ENCODE results near the gene NKAIN2. TPM values are rescaled to one million over a fixed set of nuclear protein-coding genes. Genes with fewer than 3 reads are reported as not detected.

NKAIN2 gene
- polyA plus RNA-seq, 1 donor (not counting 4 experiments of a cell fraction or from before 2014, with no cell fraction given), result 0.13 TPM

- TF ChIP-seq CTCF (optimal IDR thresholded peaks at IDR 0.05 in 1 of 3, IDR thresholded peaks at IDR 0.05 in 1 of 3, conservative IDR thresholded peaks at IDR 0.05 in 1 of 3; ENCODE audit: extremely low read depth in 1 of 3, insufficient read depth in 2 of 3, low read length in 3 of 3), result no peak
- TF ChIP-seq EZH2 (IDR thresholded peaks at IDR 0.05; ENCODE audit: low read length), result no peak
- H3K9me1 ChIP-seq (ENCODE audit: control insufficient read depth, extremely low read depth, insufficient read depth, low read length), result no peaks in the 10 kb centered on the region
- H3K4me2 ChIP-seq (ENCODE audit: control insufficient read depth, extremely low read depth, insufficient read depth, low read depth, low read length), result no peak overlapping the region
- H3K27ac ChIP-seq (ENCODE audit: control insufficient read depth, insufficient read depth, low read length), result no peak overlapping the region
- H4K20me1 ChIP-seq (ENCODE audit: control insufficient read depth, extremely low read depth, insufficient read depth, low read length), result no peaks in the 10 kb centered on the region
- H3K4me1 ChIP-seq (ENCODE audit: control insufficient read depth, extremely low read depth, insufficient read depth, low read length), result no peaks in the 10 kb centered on the region
- H3K36me3 ChIP-seq (ENCODE audit: control insufficient read depth in 2 of 2, extremely low read depth in 1 of 2, insufficient read depth in 2 of 2, low read length in 2 of 2), result no peaks in the 10 kb centered on the region
- no peaks in the 10 kb centered on the region for H3K79me2 ChIP-seq (ENCODE audit: control insufficient read depth, insufficient read depth, low read length)
- no peak overlapping the region for H3K4me3 ChIP-seq (ENCODE audit: control insufficient read depth in 2 of 3, extremely low read depth in 1 of 3, insufficient read depth in 2 of 3, low read depth in 1 of 3, low read length in 3 of 3)
- DNase-seq (ENCODE audit: low read depth, low spot score), result no peak
- H3K9ac ChIP-seq (ENCODE audit: control insufficient read depth, extremely low read depth, insufficient read depth, low read length), result no peak overlapping the region
- dilution Hi-C loops (cut with MboI; ENCODE audit: extremely low pct_ligation_motif_present, low sequenced_read_pairs), result no loop called here
- no peak for FAIRE-seq
- H3K9me3 ChIP-seq (ENCODE audit: control insufficient read depth, low read depth, low read length), result no peaks in the 10 kb centered on the region
- no peaks in the 10 kb centered on the region for H3K27me3 ChIP-seq (ENCODE audit: control insufficient read depth, extremely low read depth, insufficient read depth, low read length)
- no peak overlapping the region for H2AFZ ChIP-seq (ENCODE audit: control insufficient read depth, low read length)
Observed at GRCh38 chr6:124633655-124634054, 830.0 kb downstream of the NKAIN2 start.

GRCh38 chr6:124640432-124640831, 836.8 kb downstream of the NKAIN2 start:
- Histone ChIP-seq H3K9me3 (ENCODE audit: control insufficient read depth, low read depth, low read length) (no peaks in the 10 kb centered on the region), H3K9me1 (ENCODE audit: control insufficient read depth, extremely low read depth, insufficient read depth, low read length) (no peaks in the 10 kb centered on the region), H3K4me3 (ENCODE audit: control insufficient read depth in 2 of 3, extremely low read depth in 1 of 3, insufficient read depth in 2 of 3, low read depth in 1 of 3, low read length in 3 of 3) (no peak overlapping the region), H3K27ac (ENCODE audit: control insufficient read depth, insufficient read depth, low read length) (no peak overlapping the region), H3K9ac (ENCODE audit: control insufficient read depth, extremely low read depth, insufficient read depth, low read length) (no peak overlapping the region), H3K79me2 (ENCODE audit: control insufficient read depth, insufficient read depth, low read length) (no peaks in the 10 kb centered on the region), H3K27me3 (ENCODE audit: control insufficient read depth, extremely low read depth, insufficient read depth, low read length) (no peaks in the 10 kb centered on the region), H4K20me1 (ENCODE audit: control insufficient read depth, extremely low read depth, insufficient read depth, low read length) (no peaks in the 10 kb centered on the region), H3K36me3 (ENCODE audit: control insufficient read depth in 2 of 2, extremely low read depth in 1 of 2, insufficient read depth in 2 of 2, low read length in 2 of 2) (no peaks in the 10 kb centered on the region), H3K4me1 (ENCODE audit: control insufficient read depth, extremely low read depth, insufficient read depth, low read length) (no peaks in the 10 kb centered on the region), H3K4me2 (ENCODE audit: control insufficient read depth, extremely low read depth, insufficient read depth, low read depth, low read length) (no peak overlapping the region), H2AFZ (ENCODE audit: control insufficient read depth, low read length) (no peak overlapping the region)
- FAIRE-seq, result no peak
- no peak for DNase-seq (ENCODE audit: low read depth, low spot score)
- TF ChIP-seq EZH2 (IDR thresholded peaks at IDR 0.05; ENCODE audit: low read length) (no peak), CTCF (optimal IDR thresholded peaks at IDR 0.05 in 1 of 3, IDR thresholded peaks at IDR 0.05 in 1 of 3, conservative IDR thresholded peaks at IDR 0.05 in 1 of 3; ENCODE audit: extremely low read depth in 1 of 3, insufficient read depth in 2 of 3, low read length in 3 of 3) (no peak)
- dilution Hi-C loops (cut with MboI; ENCODE audit: extremely low pct_ligation_motif_present, low sequenced_read_pairs), result no loop called here
